LNCaP clone FGC (cell line): ENCODE results near the gene POC1A.

Experiments
- DNase-seq: peaks from one replicate; pipeline ENCODE4 v3.0.0-alpha.2; 2011; ENCODE audit warnings: low read depth
- H3K4me3 ChIP-seq: 2 replicates; pipeline ENCODE4 v1.5.1; 2011; ENCODE audit warnings: mild to moderate bottlenecking, low read depth, low read length, control low read depth
- CTCF ChIP-seq: IDR thresholded peaks from 2 replicates; pipeline ENCODE4 v1.5.1; 2012; ENCODE audit warnings: mild to moderate bottlenecking; ENCODE audit not compliant: control insufficient read depth, insufficient read depth; ENCODE audit errors: extremely low read depth

Gene POC1A

GRCh38 chr3:52118156-52118875 lies 35.9 kb downstream of the POC1A start:
- no peak for DNase-seq
- no peak overlapping the region for H3K4me3 ChIP-seq

GRCh38 chr3:52117537-52117936 lies 36.7 kb downstream of the POC1A start:
- DNase-seq: no peak
- H3K4me3 ChIP-seq: no peak overlapping the region
- no peak for TF ChIP-seq CTCF

More at GRCh38 chr3:52118156-52118875, 35.9 kb downstream of the POC1A start:
- no peak for TF ChIP-seq CTCF

GRCh38 chr3:52112056-52112455 lies 42.2 kb downstream of the POC1A start:
- no peak for DNase-seq
- no peak for TF ChIP-seq CTCF
- no peak overlapping the region for H3K4me3 ChIP-seq

GRCh38 chr3:52110502-52110901 lies 43.7 kb downstream of the POC1A start:
- no peak for DNase-seq
- no peak overlapping the region for H3K4me3 ChIP-seq
- no peak for TF ChIP-seq CTCF

GRCh38 chr3:52109611-52110301 lies 44.5 kb downstream of the POC1A start:
- DNase-seq: no peak
- H3K4me3 ChIP-seq: no peak overlapping the region
- TF ChIP-seq CTCF: no peak

GRCh38 chr3:52108302-52109232 lies 45.7 kb downstream of the POC1A start:
- H3K4me3 ChIP-seq: no peak overlapping the region
- TF ChIP-seq CTCF: no peak
- DNase-seq: no peak
